C4-2B (cell line): Measurements from ENCODE around the gene CENPQ.
"Not testable (repeated sequence)": the region's sequence is repeated elsewhere in the genome, so short reads cannot be mapped to it uniquely, and the experiment has no call there.

Experiments used
- H3K27ac ChIP-seq: fragments of 450-650 bp; 2 replicates; pipeline ENCODE4 v1.5.1; 2017
- CTCF ChIP-seq: fragments of 450-650 bp; conservative IDR thresholded peaks from 2 replicates; pipeline ENCODE4 v1.5.1; 2017; ENCODE audit warnings: mild to moderate bottlenecking
- ZFX ChIP-seq: fragments of 450-650 bp; IDR thresholded peaks from 2 replicates; pipeline ENCODE4 v1.6.1; 2017

The CENPQ gene

GRCh38 chr6:49479308-49479970 is 16.3 kb downstream of the CENPQ start:
- no peak overlapping the region for H3K27ac ChIP-seq
- TF ChIP-seq ZFX (no peak), CTCF (no peak)

GRCh38 chr6:49481846-49482245 is 18.7 kb downstream of the CENPQ start:
- not testable (repeated sequence) for H3K27ac ChIP-seq

- not testable (repeated sequence) for H3K27ac ChIP-seq
These were observed 20.2 kb downstream of the CENPQ start for GRCh38 chr6:49483380-49483779.

- TF ChIP-seq ZFX (no peak), CTCF (no peak)
These were observed 27.5 kb downstream of the CENPQ start for GRCh38 chr6:49490633-49491032.

GRCh38 chr6:49497304-49497703 is 34.1 kb downstream of the CENPQ start:
- TF ChIP-seq CTCF (no peak), ZFX (no peak)
- no peak overlapping the region for H3K27ac ChIP-seq

More at GRCh38 chr6:49490633-49491032, 27.5 kb downstream of the CENPQ start:
- H3K27ac ChIP-seq = no peak overlapping the region

- TF ChIP-seq ZFX = no peak
- no peak overlapping the region for H3K27ac ChIP-seq
These were observed 36.0 kb downstream of the CENPQ start for GRCh38 chr6:49499126-49499525.

GRCh38 chr6:49499623-49500022 is 36.5 kb downstream of the CENPQ start, which contains the start of gene GLYATL3:
Gene GLYATL3, plus strand, starts transcription at chr6:49499923. Its CDS starts 12,068 bp downstream, at chr6:49511991.
- TF ChIP-seq CTCF (no peak), ZFX (no peak)
- no peak within 1 kb of the TSS for H3K27ac ChIP-seq

GRCh38 chr6:49504666-49505065 is 41.5 kb downstream of the CENPQ start:
- no peak for TF ChIP-seq ZFX
- no peak for TF ChIP-seq CTCF

GRCh38 chr6:49506569-49507111 is 43.5 kb downstream of the CENPQ start:
- TF ChIP-seq CTCF (no peak), ZFX (no peak)
- no peak overlapping the region for H3K27ac ChIP-seq

More at GRCh38 chr6:49504666-49505065, 41.5 kb downstream of the CENPQ start:
- H3K27ac ChIP-seq = no peak overlapping the region
